Choroid plexus epithelial cell (primary cell): Measurements from ENCODE around the gene IQCM.

Experiments
- DNase-seq: peaks from one replicate; pipeline ENCODE4 v3.0.0-alpha.2; 2010; ENCODE audit warnings: low read depth
- H3K4me3 ChIP-seq: 2 replicates; pipeline ENCODE4 v1.5.1; 2011; ENCODE audit warnings: low read depth, mild to moderate bottlenecking, control low read depth, low read length, moderate library complexity
- TF ChIP-seq, protein P1 (sequence below): conservative IDR thresholded peaks from 2 replicates; pipeline ENCODE4 v1.5.1; 2011; ENCODE audit warnings: low read depth, mild to moderate bottlenecking, control low read depth, inconsistent platforms, low read length, moderate library complexity

IQCM gene, protein sequence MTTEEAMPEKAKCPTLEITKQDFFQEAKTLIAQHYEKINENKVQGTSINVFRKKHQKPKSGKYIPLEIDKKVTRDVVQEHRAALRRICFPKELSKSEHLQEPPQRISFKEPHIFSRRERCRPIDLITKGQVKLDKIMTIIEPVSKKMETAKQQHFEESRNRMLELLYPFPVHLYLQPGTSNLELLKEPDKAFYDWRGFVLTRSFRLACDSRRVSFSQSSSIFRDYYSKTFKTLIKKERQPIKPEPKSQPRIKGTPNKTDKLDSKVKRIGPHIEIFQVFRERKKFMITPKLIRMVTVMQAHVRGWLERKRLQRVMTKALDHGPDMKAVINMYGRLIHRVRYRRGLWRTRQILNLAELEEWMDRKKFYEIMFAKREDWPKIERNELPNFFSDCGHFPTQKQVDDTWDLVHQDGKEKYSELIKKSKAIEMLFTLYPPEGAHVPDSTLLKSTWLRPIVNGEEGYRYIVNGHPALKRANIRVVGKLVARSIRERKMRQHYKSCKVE

DNA sequence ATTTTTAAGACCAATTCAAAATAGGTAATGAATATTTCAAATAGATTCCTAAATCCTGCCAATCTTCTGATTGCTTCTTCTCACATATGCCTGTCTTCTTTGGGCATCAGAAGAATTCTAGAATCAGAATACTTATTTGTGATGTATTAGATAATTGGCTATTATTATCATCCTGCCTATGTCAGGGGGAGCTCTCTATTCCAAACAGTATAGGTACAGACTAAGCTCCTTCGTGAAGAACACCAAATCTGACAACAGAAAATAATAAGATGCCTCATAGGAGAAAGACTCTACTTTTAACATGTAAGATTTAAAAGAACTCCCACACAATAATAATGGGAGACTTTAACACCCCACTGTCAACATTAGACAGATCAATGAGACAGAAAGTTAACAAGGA is at the start of gene IQCM:
IQCM (minus strand) TSS at position 101 of the 400 bp plus-strand sequence. CDS start 73,152 bp downstream, outside the sequence.
- TF ChIP-seq, protein P1, sequence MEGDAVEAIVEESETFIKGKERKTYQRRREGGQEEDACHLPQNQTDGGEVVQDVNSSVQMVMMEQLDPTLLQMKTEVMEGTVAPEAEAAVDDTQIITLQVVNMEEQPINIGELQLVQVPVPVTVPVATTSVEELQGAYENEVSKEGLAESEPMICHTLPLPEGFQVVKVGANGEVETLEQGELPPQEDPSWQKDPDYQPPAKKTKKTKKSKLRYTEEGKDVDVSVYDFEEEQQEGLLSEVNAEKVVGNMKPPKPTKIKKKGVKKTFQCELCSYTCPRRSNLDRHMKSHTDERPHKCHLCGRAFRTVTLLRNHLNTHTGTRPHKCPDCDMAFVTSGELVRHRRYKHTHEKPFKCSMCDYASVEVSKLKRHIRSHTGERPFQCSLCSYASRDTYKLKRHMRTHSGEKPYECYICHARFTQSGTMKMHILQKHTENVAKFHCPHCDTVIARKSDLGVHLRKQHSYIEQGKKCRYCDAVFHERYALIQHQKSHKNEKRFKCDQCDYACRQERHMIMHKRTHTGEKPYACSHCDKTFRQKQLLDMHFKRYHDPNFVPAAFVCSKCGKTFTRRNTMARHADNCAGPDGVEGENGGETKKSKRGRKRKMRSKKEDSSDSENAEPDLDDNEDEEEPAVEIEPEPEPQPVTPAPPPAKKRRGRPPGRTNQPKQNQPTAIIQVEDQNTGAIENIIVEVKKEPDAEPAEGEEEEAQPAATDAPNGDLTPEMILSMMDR, result no peak
- DNase-seq, result no peak
- no peak within 1 kb of the TSS for H3K4me3 ChIP-seq

DNA sequence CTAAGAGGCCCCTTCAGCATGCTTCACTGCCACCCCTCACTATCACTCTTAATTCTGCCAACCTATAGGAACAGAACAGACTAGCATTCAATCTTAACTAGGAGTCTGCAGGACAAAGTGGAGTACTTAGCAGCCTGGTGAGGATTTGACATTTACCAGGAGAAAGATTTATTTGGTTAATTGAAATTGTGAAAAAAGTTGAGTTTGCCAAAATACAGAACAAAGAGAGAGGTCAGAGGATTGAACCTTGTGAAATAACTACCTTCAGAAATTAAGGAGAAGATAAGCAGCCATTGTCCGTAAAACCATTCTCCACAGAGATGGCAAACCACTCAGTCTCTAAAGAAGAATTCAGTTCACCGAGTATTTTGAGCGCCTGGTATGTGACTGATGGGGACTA is 41.8 kb upstream of the IQCM start:
- TF ChIP-seq, protein P1, result no peak
- H3K4me3 ChIP-seq, result no peak overlapping the region
- DNase-seq, result no peak

DNA sequence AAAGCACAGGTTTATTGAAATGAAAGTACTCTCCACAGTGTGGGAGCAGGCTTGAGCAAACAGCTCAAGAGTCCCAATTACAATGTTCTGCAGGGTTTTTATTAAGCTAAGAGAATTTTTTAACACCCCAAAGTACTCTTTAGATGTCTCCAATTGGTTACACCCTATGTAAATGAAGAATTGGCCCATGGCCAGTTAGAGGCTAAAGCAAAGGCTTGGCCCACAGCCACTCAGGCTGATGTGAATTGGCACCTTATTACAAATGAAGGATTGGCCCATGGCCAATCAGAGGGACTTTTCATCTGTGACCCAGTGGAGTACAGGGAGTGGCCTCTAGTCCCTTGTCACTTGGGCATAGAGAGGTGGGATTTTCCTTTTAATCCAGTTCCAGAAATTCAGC is 30.1 kb upstream of the IQCM start:
- no peak overlapping the region for H3K4me3 ChIP-seq
- DNase-seq, result no peak
- TF ChIP-seq, protein P1, result no peak

- DNase-seq, result no peak
These were observed 26.0 kb upstream of the IQCM start for GRCh38 chr4:149841686-149842085.

DNA sequence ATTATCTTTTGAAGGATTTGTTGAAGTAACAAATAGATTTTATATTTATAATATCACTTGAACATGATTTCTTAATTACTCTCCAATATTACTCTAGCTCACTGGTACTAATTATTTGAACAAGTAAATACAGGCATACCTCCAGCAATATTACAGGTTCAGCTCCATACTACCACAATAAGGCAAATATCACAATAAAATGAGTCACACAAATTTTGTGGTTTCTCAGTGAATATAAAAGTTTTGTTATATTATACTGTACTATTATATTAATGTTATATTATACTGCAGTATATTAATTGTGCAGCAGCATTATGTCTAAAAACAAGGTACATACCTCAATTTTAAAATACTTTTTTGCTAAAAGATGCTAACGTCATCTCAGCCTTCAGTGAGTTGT is 22.4 kb upstream of the IQCM start:
- no peak for DNase-seq
- TF ChIP-seq, protein P1, result no peak

More at GRCh38 chr4:149841686-149842085, 26.0 kb upstream of the IQCM start:
- TF ChIP-seq, protein P1, result no peak
- H3K4me3 ChIP-seq, result no peak overlapping the region

GRCh38 chr4:149836546-149836945 is 20.9 kb upstream of the IQCM start:
- TF ChIP-seq, protein P1, result no peak
- DNase-seq, result peak; percentile 40
- H3K4me3 ChIP-seq, result no peak overlapping the region

More for the DNA sequence above, 22.4 kb upstream of the IQCM start:
- H3K4me3 ChIP-seq, result no peak overlapping the region
